Neural cell (in vitro differentiated cells): ENCODE measurements around the gene ZNF407. TPM values are rescaled to one million over a fixed set of nuclear protein-coding genes. Genes with fewer than 3 reads are reported as not detected.

Source experiments
- H2AFZ ChIP-seq: fragments of 200-600, 300-800 bp; sonication (generic), shearing (Covaris generic); 2 replicates; pipeline ENCODE4 v1.6.0; 2014; ENCODE audit warnings: low read depth, mild to moderate bottlenecking, antibody characterized with exemption, low read length, moderate library complexity
- H3F3A ChIP-seq: fragments of 200-600 bp; shearing (Covaris generic); 2 replicates; pipeline ENCODE4 v1.6.1; 2016; ENCODE audit warnings: mild to moderate bottlenecking, moderate library complexity, mixed read lengths, antibody characterized with exemption, low read length; ENCODE audit not compliant: insufficient read depth, poor library complexity, severe bottlenecking
- H3K27ac ChIP-seq: fragments of 200-600, 300-800 bp; sonication (generic), shearing (Covaris generic); 2 replicates; pipeline ENCODE4 v1.5.1; 2014; ENCODE audit warnings: mild to moderate bottlenecking, low read length, moderate library complexity
- H3K27me3 ChIP-seq: fragments of 300-800, 200-600 bp; sonication (generic), shearing (Covaris generic); 2 replicates; pipeline ENCODE4 v1.6.0; 2014; ENCODE audit warnings: mild to moderate bottlenecking, low read depth, low read length, moderate library complexity; ENCODE audit not compliant: insufficient read depth
- H3K36me3 ChIP-seq: fragments of 300-800, 200-600 bp; sonication (generic), shearing (Covaris generic); 2 replicates; pipeline ENCODE4 v1.5.1; 2014; ENCODE audit warnings: mild to moderate bottlenecking, antibody characterized with exemption, low read length, moderate library complexity; ENCODE audit not compliant: insufficient read depth
- H3K4me2 ChIP-seq: fragments of 300-800, 200-600 bp; sonication (generic), shearing (Covaris generic); 2 replicates; pipeline ENCODE4 v1.6.0; 2014; ENCODE audit warnings: mild to moderate bottlenecking, low read length
- H3K4me3 ChIP-seq: fragments of 300-800, 200-600 bp; sonication (generic), shearing (Covaris generic); 2 replicates; pipeline ENCODE4 v1.5.1; 2014; ENCODE audit warnings: mild to moderate bottlenecking, low read length, moderate library complexity
- H3K79me2 ChIP-seq: fragments of 200-600 bp; shearing (Covaris generic); replicated peaks from 2 replicates; pipeline ENCODE4 v1.6.0; 2014; ENCODE audit warnings: mild to moderate bottlenecking, low read length, moderate library complexity; ENCODE audit not compliant: insufficient read depth
- H3K9ac ChIP-seq: fragments of 300-800, 200-600 bp; sonication (generic), shearing (Covaris generic); 2 replicates; pipeline ENCODE4 v1.6.1; 2016; ENCODE audit warnings: mild to moderate bottlenecking, low read length, mixed read lengths
- H3K9me2 ChIP-seq: fragments of 200-600 bp; shearing (Covaris generic); 2 replicates; pipeline ENCODE4 v1.6.1; 2016; ENCODE audit warnings: mild to moderate bottlenecking, low read length, mixed read lengths; ENCODE audit not compliant: insufficient read depth
- H3K9me3 ChIP-seq: fragments of 200-600, 300-800 bp; sonication (generic), shearing (Covaris generic); 2 replicates; pipeline ENCODE4 v1.6.1; 2016; ENCODE audit warnings: mild to moderate bottlenecking, mixed run types, low read length, moderate library complexity, mixed read lengths
- H4K20me1 ChIP-seq: fragments of 200-600 bp; shearing (Covaris generic); 2 replicates; pipeline ENCODE4 v1.6.1; 2016; ENCODE audit warnings: mild to moderate bottlenecking, mixed run types; ENCODE audit not compliant: insufficient read depth
- CTCF ChIP-seq: fragments of 450-650 bp; IDR thresholded peaks from 2 replicates; pipeline ENCODE4 v1.5.1; 2014; ENCODE audit warnings: antibody characterized with exemption, mild to moderate bottlenecking, moderate library complexity; ENCODE audit not compliant: poor library complexity, severe bottlenecking
- EP300 ChIP-seq: fragments of 450-650 bp; conservative IDR thresholded peaks from 2 replicates; pipeline ENCODE4 v1.6.1; 2014; ENCODE audit warnings: antibody characterized with exemption, mild to moderate bottlenecking, moderate library complexity; ENCODE audit not compliant: poor library complexity, severe bottlenecking
- EZH2 ChIP-seq: fragments of 200-600, 300-800 bp; shearing (Covaris generic), sonication (generic); IDR thresholded peaks from 2 replicates; pipeline ENCODE4 v1.6.1; 2014; ENCODE audit warnings: antibody characterized with exemption, low read length, borderline replicate concordance, mild to moderate bottlenecking; ENCODE audit not compliant: insufficient read depth, poor library complexity, severe bottlenecking
- MXI1 ChIP-seq: fragments of 450-650 bp; conservative IDR thresholded peaks from 2 replicates; pipeline ENCODE4 v1.6.1; 2014; ENCODE audit warnings: antibody characterized with exemption, mild to moderate bottlenecking; ENCODE audit not compliant: poor library complexity, severe bottlenecking
- POLR2AphosphoS5 ChIP-seq: IDR thresholded peaks from 2 replicates; pipeline ENCODE4 v1.6.1; 2012
- RAD21 ChIP-seq: fragments of 450-650 bp; conservative IDR thresholded peaks from 2 replicates; pipeline ENCODE4 v1.6.1; 2014; ENCODE audit warnings: antibody characterized with exemption, mild to moderate bottlenecking, moderate library complexity
- SMC3 ChIP-seq: fragments of 450-650 bp; conservative IDR thresholded peaks from 2 replicates; pipeline ENCODE4 v1.6.1; 2014; ENCODE audit warnings: antibody characterized with exemption, mild to moderate bottlenecking, moderate library complexity; ENCODE audit not compliant: poor library complexity
- TAF1 ChIP-seq: IDR thresholded peaks from 2 replicates; pipeline ENCODE4 v1.6.1; 2012; ENCODE audit warnings: low read depth
- polyA plus RNA-seq: library from polyadenylated mRNA; depleted of rRNA; stranded (reverse); fragments of >200 nt; gene quantifications from 2 replicates; pipeline ENCODE4 v1.2.3, GENCODE V29; 2014
- TF ChIP-seq, protein P1 (sequence below): IDR thresholded peaks from 2 replicates; pipeline ENCODE4 v1.6.1; 2012; ENCODE audit warnings: borderline replicate concordance

ZNF407 gene
- polyA plus RNA-seq, 1 donor from 2014 or later = 2.9 TPM

GRCh38 chr18:74945774-74946545 is 348.3 kb downstream of the ZNF407 start:
- Histone ChIP-seq H2AFZ (no peak overlapping the region), H3K4me3 (no peak overlapping the region), H3K27ac (no peak overlapping the region), H3K79me2 (no peaks in the 10 kb centered on the region), H3K4me2 (no peak overlapping the region), H3K9me3 (no peaks in the 10 kb centered on the region), H3F3A (no peaks in the 10 kb centered on the region), H4K20me1 (no peaks in the 10 kb centered on the region), H3K27me3 (no peaks in the 10 kb centered on the region), H3K9me2 (no peaks in the 10 kb centered on the region), H3K9ac (no peak overlapping the region), H3K36me3 (no peaks in the 10 kb centered on the region)
- TF ChIP-seq SMC3 (no peak), POLR2AphosphoS5 (no peak), CTCF (no peak), EP300 (no peak), EZH2 (no peak), MXI1 (no peak), RAD21 (no peak), TAF1 (no peak)
- TF ChIP-seq, protein P1, sequence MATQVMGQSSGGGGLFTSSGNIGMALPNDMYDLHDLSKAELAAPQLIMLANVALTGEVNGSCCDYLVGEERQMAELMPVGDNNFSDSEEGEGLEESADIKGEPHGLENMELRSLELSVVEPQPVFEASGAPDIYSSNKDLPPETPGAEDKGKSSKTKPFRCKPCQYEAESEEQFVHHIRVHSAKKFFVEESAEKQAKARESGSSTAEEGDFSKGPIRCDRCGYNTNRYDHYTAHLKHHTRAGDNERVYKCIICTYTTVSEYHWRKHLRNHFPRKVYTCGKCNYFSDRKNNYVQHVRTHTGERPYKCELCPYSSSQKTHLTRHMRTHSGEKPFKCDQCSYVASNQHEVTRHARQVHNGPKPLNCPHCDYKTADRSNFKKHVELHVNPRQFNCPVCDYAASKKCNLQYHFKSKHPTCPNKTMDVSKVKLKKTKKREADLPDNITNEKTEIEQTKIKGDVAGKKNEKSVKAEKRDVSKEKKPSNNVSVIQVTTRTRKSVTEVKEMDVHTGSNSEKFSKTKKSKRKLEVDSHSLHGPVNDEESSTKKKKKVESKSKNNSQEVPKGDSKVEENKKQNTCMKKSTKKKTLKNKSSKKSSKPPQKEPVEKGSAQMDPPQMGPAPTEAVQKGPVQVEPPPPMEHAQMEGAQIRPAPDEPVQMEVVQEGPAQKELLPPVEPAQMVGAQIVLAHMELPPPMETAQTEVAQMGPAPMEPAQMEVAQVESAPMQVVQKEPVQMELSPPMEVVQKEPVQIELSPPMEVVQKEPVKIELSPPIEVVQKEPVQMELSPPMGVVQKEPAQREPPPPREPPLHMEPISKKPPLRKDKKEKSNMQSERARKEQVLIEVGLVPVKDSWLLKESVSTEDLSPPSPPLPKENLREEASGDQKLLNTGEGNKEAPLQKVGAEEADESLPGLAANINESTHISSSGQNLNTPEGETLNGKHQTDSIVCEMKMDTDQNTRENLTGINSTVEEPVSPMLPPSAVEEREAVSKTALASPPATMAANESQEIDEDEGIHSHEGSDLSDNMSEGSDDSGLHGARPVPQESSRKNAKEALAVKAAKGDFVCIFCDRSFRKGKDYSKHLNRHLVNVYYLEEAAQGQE = no peak

- H3K4me2 ChIP-seq = no peak overlapping the region
- H4K20me1 ChIP-seq = no peaks in the 10 kb centered on the region
- no peak overlapping the region for H3K27ac ChIP-seq
- no peaks in the 10 kb centered on the region for H3K9me2 ChIP-seq
- H3K27me3 ChIP-seq = no peaks in the 10 kb centered on the region
- no peaks in the 10 kb centered on the region for H3K79me2 ChIP-seq
- H3K4me3 ChIP-seq = no peak overlapping the region
- H3K36me3 ChIP-seq = no peaks in the 10 kb centered on the region
- H3K9me3 ChIP-seq = no peaks in the 10 kb centered on the region
- no peak for TF ChIP-seq TAF1
- no peak for TF ChIP-seq EZH2
- H3F3A ChIP-seq = no peaks in the 10 kb centered on the region
- no peak overlapping the region for H3K9ac ChIP-seq
- H2AFZ ChIP-seq = no peak overlapping the region
Measured at GRCh38 chr18:74946646-74947375, 349.1 kb downstream of the ZNF407 start.
